NOMO-1 (cell line): ENCODE measurements around the gene EEF1G.

Source experiments
- DNase-seq, 2 experiments: peaks; one replicate each; lab custom pipeline; 2025; ENCODE audit not compliant: unreplicated experiment in 2 of 2; lab: John Stamatoyannopoulos, UW

EEF1G gene

DNA sequence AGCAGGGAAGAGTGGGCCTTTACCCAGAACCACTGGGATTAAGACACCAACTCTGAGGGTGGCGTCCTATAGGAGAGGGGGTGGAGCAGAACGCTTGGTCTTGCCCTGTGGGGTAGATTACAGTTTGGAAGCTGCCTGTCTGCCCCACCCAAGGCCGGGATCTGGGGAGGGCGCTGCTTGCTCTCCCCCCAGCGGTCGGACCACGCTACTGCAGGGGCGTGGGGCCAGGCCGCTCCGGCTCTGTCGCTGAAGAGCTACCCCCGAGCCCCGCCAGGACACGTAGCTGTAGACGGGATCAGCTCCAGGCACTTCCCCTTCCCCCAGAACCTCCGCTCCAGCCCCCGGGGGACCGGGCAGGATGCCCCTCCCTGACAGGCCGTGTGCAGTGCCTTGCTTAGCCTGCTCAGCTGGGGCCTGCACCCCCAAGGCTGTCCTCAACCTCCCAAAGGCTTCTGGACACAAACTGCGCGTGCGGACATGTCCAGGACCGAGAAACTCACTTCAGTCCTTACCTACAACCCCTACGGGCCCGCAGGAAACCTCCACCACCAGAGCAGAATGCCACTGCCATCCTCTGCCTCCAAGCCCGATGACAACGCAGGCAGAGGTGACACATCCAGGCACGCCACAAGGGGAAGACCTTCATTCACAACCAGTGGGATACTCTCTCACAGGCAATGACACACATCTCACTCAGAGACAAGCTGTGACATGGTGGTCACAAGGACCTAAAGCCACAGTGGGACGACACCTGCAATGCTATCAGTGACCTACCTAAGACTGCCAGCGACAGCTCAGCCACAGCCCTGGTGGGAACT lies 30.7 kb downstream of the EEF1G start:
- DNase-seq: peak; percentile 87 to 91

DNA sequence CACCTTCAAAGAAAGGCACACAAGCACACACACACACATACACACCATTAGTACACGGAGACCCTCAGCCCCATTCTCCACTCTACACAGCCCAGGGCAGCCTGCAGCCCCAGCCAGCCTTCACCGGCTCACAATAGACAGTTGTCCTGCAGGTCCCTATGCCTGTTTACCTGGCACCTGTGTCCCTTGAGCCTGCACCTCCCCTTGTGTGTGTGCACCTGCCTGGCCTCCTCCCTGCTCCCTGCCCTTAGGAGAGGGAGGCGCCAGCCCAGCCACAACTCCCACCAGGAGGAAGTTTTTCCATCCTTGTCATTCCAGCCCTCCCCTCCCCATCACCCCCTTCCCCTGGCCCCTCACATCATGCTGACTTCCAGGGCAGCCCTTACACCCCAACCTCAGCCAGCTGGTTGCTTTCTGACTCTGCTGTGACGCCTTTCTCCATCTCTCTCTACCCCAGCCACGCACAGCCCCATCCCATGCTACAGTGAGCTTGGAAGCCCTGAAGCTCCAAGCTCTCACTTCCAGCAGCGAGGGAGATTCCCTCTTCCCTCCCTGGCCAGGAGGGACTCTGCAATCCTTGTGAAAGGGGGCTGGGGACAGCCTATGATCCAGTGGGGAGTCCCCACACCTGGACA lies 31.5 kb downstream of the EEF1G start:
- DNase-seq: no peak

DNA sequence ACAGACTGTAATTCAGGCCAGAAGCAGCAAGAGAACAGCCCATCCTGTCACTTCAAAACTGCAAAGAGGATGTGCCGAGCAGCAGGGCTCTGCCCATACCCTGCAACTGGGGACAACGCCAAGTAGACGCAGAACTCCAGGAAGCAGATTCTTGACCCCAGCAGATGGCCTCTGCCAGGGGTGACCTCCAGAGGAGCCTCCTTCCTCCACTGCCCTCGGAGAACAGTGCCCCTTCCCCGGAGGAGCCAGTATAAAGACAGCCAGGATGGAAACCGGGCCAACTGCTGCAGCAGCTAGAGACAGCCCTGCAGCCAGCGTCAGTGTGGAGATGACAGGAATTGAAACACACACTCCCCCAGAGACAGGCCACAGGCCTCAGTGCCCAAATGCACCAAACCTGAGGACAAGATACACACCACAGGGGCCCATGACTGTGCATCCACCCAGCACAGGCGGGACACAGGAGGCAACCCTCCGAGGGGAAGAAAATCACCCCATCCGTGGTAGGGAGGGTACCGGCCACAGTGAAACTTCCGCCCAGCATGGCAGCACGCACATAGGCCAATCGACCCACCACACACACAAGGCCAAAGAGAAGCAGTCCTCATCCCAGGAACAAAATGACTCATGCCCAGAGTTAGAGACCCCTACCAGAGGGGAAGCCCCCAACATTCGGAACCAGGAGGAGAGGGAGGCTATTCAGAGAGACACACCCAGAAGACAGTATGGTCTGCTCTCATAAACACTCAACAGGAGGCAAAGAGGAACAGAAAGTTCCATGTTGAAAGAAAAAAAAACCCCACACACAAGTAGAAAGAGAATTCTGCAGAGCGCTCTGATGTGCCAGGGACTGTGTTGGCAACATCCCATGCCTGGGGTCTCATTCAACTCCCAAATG lies 32.6 kb downstream of the EEF1G start:
- peak; percentile 60 to 72 for DNase-seq

DNA sequence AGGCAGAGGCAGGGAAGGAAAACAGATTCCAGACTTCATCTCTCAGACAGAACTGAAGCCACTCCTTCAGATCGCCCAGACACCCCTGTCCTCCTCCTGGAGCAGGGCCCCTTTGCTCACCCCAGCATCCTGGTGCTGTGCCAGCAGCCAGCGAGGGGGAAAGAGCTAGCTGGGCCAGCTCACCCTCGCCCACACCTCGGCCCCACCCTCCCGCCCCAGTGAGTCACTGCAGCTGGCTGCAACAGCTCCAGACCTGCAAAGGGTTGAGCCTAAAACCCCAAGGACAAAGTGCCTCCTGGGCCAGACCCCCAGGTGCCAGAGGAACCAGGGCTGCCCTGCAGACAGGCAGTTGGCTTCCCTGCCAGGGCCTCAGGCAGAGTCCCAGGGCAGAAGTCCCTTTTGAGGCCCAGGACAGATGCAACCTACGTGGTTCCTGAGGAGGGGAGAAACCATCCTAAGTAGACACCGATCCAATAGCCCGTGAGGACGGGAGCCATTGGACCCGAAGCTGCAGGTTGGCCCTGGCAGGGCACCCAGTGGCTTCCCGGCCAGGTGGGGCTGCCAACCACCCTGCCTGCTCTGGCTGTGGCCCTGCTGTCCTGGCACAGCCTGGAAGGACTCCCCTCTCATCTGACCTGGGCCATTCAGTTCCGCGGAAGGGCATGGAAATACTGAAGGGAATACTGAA lies 34.3 kb downstream of the EEF1G start:
- peak; percentile 21 to 40 for DNase-seq

DNA sequence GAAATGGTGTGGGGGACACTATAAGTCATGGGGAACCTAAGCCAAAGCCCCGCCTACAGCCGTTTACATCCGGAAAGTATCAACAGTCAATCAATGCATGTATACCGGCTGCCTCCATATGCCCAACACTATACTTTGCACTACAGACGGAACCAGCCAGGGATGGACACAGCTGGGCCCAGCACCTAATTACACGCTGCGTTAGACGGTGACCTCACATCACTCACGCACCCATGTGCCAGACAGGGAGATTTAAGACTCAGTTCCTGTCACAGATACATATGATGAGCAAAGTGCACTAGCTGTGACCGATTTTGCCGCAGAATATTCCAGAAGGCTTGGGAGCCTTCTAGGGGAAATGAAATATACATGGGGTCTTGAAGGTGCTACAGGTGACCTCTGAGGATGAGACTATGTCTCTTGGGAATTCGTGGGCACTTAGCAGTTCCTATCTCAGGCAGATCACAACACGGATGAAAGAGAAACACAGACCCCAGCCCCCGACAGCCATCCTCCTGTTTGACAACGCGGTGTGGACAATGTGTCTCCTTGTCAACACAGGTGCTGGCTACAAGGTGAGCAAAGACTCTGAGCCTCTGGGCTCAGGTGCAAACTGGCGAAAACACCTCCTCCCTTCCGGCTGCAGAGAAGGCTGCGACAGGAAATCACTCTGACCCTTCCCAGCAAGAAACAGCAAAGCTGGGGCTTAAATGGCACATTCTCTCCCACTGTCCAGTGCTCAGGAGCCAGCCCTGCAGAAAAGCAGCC lies 35.0 kb downstream of the EEF1G start:
- DNase-seq: no peak

DNA sequence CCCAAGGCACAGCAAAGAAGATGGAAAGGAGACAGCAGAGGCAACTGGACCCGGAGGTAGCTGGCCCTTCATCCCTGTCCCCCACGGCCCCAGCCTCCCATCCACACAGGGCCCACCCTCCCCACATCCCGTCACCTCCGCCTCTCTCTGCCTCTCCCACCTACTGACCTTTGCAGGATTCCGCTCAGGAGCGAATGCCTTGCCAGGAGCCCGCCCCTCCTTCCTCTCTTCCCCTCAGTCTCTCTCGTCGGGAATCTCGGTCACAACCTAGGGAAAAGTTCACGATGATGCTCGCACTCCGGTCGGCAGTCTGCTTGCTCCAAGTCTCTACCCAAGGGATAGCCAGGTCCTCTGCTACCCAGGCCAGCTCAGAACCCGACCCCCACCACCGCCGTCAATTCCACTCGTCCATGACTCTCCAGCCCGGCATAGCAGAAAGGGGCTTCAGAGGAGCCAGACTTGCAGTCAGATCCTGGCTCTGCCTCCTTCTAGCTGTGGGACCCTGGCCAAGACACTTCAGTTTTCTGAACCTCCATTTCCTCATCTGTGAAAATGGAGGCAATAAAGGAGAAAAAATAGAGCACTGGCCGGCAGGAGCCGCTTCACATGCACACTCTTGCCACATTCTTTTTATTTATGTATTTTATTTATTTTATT lies 37.3 kb downstream of the EEF1G start:
- no peak for DNase-seq

DNA sequence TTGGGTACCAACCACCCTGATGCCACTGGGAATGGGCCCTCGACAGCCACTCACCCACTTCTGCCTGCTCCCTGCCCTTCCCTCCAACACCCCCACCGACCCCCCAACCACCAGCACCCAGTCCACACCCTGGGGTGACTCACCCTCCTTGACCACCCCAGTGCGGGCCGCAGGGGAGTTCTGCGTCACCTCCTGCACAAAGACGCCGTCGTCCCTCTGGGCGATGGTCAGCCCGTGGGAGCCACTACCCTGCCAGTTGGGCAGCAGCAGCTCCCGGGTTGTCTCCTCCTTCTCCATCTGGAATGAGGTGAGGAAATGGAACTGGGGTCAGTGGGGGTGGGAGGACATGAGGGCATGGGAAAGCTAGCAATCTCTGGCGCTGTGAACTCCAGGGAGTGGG lies 37.9 kb downstream of the EEF1G start:
- DNase-seq: no peak

DNA sequence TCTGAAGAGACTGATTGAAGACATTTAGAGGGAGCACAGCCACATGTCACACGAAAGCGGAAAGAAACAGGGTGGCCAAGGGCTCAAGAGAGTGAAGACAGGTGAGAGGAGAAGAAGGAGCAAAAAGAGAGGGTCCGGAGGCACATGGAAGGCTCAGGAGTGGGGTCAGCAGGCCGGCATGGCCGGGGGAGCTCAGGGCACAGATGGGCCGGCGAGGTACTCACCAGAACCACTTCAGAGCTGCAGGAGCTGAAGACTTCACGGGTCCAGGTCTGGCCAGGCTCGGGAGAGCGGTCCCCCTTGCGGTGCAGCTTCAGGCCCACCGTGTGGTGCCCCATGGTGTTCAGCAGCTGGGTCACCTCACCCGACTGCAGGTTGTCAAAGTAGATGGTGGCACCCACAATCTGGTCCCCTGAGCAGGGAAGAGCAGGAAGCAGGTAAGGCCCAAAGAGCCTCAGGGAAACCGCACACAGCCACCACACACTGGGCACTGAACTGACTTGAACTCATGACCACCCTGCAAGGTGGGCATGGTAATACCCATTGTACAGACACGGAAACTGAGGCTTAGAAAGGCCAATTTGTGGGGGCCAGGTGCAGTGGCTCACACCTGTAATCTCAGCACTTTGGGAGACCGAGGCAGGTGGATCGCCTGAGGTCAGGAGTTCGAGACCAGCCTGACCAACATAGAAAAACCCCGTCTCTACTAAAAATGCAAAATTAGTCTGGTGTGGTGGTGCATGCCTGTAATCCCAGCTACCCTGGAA lies 38.7 kb downstream of the EEF1G start:
- DNase-seq: no peak

DNA sequence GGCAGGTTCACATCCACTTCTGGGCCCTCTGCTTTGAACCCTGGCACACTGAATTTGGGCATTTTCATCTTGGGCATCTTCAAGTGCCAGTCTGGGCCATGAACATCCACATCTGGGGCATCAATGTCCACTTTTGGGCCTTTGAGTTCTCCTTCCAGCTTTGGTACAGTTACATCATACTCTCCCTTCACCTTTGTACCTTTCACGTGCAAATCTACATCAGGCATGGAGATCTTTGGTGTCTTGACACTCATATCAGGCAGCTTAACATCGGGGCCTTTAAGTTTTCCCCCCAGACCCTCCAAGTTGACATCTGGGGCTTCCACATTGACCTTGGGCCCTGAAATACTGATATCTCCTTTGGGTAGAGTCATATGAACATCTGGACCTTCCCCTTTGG lies 41.6 kb downstream of the EEF1G start:
- DNase-seq: no peak

DNA sequence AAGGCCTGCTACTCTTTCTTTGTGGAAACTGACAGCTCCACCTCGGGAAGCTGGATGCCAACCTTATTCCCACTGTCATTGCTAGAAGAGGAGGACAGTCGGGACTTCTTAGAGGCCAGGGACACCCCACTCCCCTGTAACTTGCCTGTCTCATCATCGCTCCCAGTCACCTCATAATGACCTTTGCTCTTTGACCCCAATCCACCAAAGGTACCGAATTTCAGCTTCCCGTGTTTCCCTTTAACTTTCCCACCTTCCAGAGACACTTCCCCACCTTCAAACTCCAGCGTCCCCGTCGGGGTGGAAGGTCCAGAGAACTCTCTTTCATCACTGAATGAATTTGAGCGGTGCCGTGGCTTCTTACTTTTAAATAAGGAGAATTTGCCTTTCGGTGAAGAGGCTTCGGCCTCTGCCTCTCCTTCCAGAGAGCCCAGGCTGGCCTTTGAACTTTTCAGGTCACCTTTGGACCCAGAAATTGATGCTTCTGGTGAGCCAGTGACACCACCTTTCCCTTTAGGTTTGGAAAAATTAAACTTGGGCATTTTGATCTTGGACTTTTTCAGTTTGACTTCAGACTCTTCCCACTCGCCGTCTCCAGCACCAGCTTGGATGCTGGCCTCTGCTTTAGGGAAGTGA lies 56.8 kb downstream of the EEF1G start:
- DNase-seq: no peak

DNA sequence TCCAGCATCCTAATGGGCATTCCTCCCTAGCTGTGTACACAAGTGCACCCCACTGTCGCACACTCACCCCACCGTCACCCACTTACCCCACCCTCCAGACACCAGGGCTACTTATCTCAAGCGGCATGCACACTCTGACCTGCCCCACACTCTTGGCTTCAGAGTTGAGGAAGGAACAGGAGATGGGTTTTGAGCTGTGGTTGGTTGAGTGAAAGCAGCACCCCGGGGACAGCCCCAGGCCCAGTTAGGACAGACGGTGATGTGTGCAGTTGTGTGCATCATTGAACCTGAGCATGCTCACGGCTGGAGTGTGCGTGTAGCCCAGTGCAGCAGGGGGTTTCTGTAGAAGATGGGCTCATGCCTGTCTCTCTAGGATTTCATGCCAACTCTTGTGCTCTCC lies 59.5 kb downstream of the EEF1G start:
- no peak for DNase-seq

DNA sequence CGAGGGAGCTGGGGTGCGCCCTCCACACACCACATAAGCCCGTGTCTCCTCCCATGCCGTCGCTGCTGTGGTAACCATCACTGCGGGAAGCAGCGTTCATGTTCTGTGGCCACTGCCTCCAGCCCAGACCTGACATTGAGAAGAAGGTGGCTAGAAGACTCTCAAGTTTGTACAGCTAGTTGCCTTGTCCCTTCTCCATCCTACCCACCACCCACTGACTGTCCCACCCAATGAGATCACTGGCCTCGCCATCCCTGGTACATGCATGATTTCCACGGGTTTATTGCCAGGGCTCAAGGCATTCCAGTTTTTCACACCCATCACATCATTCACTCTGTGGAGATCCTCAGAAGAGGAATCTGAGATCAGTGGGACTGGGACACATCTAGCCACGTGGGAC lies 60.1 kb downstream of the EEF1G start:
- DNase-seq: no peak

DNA sequence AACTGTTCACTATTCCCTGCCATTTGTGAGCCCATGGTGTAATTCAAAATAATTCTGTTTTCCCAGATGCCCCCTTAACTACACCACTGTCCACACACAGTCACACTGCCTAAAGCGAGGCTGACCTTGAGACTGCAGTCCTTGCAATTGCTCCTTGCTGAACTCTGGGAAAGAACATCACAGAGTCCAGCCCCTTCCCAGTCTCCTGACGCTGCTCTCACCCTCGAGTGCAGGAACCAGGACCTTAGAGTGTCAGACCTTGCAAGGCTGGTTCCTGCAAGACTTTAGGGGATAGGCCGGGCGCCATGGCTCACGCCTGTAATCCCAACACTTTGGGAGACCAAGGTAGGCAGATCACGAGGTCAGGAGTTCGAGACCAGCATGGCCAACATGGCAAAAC lies 60.7 kb downstream of the EEF1G start:
- no peak for DNase-seq
